Subcutaneous abdominal adipose tissue (tissue), 5 donors: ENCODE results near the gene METTL8.

Source experiments
- H3K27ac ChIP-seq: one replicate; pipeline ENCODE4 v1.7.0; 2013; ENCODE audit warnings: low read depth, mild to moderate bottlenecking, inconsistent platforms, low read length, moderate library complexity
- H3K27me3 ChIP-seq, 5 donors: one replicate each; pipeline ENCODE4 v1.7.0; 2013; ENCODE audit warnings: low read length in 5 of 5, inconsistent platforms in 1 of 5; ENCODE audit not compliant: control insufficient read depth in 5 of 5, insufficient read depth in 4 of 5
- H3K36me3 ChIP-seq, 5 donors: one replicate each; pipeline ENCODE4 v1.7.0; 2013; ENCODE audit warnings: low read length in 5 of 5; ENCODE audit not compliant: control insufficient read depth in 5 of 5, insufficient read depth in 5 of 5
- H3K4me1 ChIP-seq, 5 donors: one replicate each; pipeline ENCODE4 v1.7.0; 2013; ENCODE audit warnings: low read length in 5 of 5, mild to moderate bottlenecking in 3 of 5, moderate library complexity in 1 of 5; ENCODE audit not compliant: control insufficient read depth in 5 of 5, insufficient read depth in 5 of 5
- H3K4me3 ChIP-seq, 5 donors: one replicate each; pipeline ENCODE4 v1.7.0; 2013; ENCODE audit warnings: low read length in 5 of 5, low read depth in 1 of 5
- H3K9ac ChIP-seq, 5 donors: one replicate each; pipeline ENCODE4 v1.7.0; 2013; ENCODE audit warnings: low read length in 5 of 5, mild to moderate bottlenecking in 4 of 5, moderate library complexity in 3 of 5
- H3K9me3 ChIP-seq, 5 donors: one replicate each; pipeline ENCODE4 v1.7.0; 2013; ENCODE audit warnings: low read length in 5 of 5; ENCODE audit not compliant: control insufficient read depth in 5 of 5
- donor health status: healthy.
- donor health status: healthy.
- donor health status: healthy.
- donor health status: healthy.
- donor health status: healthy.

Gene METTL8

DNA sequence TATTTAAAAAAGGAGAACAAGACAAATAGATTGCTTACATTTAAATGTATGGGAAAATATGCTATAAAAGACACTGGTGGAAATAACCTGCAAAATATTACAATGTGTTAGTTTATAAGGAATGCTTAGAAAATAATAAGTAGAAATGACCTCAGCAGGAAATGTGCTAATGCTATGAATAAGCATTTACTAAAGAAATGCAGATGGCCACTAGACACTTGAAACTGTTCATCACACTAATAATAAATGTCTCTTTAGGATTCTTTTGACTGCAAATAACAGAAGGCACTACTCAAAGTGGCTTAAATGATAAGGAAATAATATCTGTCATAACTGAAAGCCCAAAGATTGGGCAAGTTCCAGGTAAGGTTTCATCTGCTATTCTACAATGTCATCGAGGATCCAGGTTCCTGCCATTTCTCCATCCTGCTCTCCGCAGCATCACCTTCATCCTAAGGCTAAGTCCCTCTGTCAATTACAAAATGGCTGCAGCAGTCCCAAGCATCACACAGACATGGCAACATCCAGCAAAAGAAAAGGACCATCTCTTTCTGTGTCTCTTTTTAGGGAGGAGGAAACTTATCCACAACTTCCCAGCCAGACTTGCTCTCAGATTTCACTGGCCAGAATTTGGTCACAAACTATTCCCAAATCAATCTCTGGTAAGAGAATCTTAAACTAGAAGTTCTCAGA lies 21.9 kb downstream of the METTL8 start:
- peaks cover 0 to 6% (median 0%) of the 10 kb centered on the region in 5 donors for H3K4me1 ChIP-seq
- no peak overlapping the region for H3K9ac ChIP-seq
- no peak overlapping the region for H3K27ac ChIP-seq

GRCh38 chr2:171411214-171411613 lies 22.6 kb downstream of the METTL8 start:
- H3K9me3 ChIP-seq = no peaks in the 10 kb centered on the region
- H3K9ac ChIP-seq = no peak overlapping the region
- H3K4me3 ChIP-seq = no peak overlapping the region
- no peak overlapping the region for H3K27ac ChIP-seq
- no peaks in the 10 kb centered on the region for H3K36me3 ChIP-seq
- peaks cover 0 to 6% (median 0%) of the 10 kb centered on the region in 5 donors for H3K4me1 ChIP-seq
- H3K27me3 ChIP-seq = no peaks in the 10 kb centered on the region

More for the DNA sequence above, 21.9 kb downstream of the METTL8 start:
- Histone ChIP-seq H3K27me3 (no peaks in the 10 kb centered on the region), H3K9me3 (no peaks in the 10 kb centered on the region), H3K36me3 (no peaks in the 10 kb centered on the region), H3K4me3 (no peak overlapping the region)

- H3K27ac ChIP-seq = no peak overlapping the region
- H3K27me3 ChIP-seq = no peaks in the 10 kb centered on the region
- H3K9ac ChIP-seq = no peak overlapping the region
- H3K4me3 ChIP-seq = no peak overlapping the region
- H3K36me3 ChIP-seq = no peaks in the 10 kb centered on the region
- H3K4me1 ChIP-seq = peaks cover 0 to 3% (median 0%) of the 10 kb centered on the region in 5 donors
- no peaks in the 10 kb centered on the region for H3K9me3 ChIP-seq
These were observed 23.2 kb downstream of the METTL8 start for GRCh38 chr2:171410624-171411023.

DNA sequence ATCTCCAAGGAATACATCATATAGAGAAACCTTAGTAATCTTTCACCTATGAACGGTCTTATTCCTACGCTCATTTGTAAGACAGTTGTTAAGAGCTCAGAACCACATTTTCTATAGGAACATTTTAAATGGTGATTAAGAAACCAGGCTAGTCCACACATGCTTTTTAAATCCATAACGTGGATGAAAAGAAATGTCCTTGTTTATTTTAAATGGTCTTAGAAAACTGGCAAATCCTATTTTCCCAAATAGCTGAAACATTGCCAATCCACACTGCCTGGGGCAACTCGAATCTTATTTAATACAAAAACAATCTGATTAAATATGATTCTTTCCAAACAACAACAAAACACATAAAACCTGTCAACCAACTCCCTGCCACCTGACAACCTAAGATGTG lies 23.7 kb downstream of the METTL8 start:
- Histone ChIP-seq H3K36me3 (no peaks in the 10 kb centered on the region), H3K27me3 (no peaks in the 10 kb centered on the region), H3K4me1 (peaks cover 0 to 3% (median 0%) of the 10 kb centered on the region in 5 donors), H3K9ac (no peak overlapping the region), H3K4me3 (no peak overlapping the region), H3K9me3 (no peaks in the 10 kb centered on the region), H3K27ac (no peak overlapping the region)

DNA sequence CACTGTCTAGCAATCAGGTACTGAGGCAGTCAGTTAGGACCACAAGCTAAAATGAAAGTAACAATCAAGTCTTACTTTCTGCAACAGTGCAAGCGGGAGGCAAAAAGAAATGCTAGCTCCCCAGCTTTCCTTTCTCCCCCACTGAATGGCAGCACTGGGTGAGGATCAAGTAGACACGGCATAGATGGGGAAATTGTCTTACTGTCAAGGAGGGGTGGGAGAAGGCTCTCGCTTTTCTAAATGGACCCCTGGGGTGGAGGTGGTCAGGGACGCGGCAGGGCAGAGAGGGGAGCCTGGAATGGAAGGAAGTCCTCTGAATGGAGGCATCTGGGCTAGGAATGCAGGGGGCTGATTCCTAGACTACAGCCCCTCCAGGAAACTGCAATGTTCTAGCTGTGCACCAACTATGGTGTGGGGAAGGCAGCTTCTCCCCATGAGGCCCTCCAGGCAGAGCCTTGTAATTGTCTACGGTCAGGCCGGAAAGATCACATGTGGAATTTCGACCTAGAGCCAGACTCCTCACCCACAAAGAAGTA lies 24.3 kb downstream of the METTL8 start:
- peak overlapping the region in 1 of 5 donors; percentile 59 for H3K9ac ChIP-seq
- peak overlapping the region; percentile 41 to 63 (median 54) for H3K4me3 ChIP-seq
- peaks cover 0 to 3% (median 0%) of the 10 kb centered on the region in 5 donors for H3K4me1 ChIP-seq
- H3K27me3 ChIP-seq = no peaks in the 10 kb centered on the region
- H3K9me3 ChIP-seq = no peaks in the 10 kb centered on the region
- no peaks in the 10 kb centered on the region for H3K36me3 ChIP-seq
- H3K27ac ChIP-seq = no peak overlapping the region

DNA sequence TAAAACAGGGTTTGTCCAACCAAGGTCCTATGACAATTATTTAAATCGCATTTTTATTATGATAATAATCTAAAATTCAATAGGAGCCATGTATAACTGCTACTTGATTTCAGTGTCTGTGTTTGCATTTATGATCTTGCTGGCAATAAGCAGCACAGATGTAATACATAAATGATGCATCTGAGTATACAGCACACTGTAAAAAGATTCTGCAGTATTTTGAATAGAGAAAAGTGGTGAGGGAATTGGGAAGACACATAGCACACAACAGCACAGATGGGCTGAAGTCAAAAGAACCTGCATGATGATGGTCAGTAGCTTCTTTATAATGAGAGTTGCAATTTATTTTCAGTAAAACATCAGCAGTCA lies 26.1 kb downstream of the METTL8 start:
- Histone ChIP-seq H3K4me1 (peaks cover 0 to 3% (median 0%) of the 10 kb centered on the region in 5 donors), H3K27me3 (no peaks in the 10 kb centered on the region), H3K36me3 (no peaks in the 10 kb centered on the region), H3K9me3 (no peaks in the 10 kb centered on the region), H3K9ac (no peak overlapping the region), H3K27ac (no peak overlapping the region), H3K4me3 (no peak overlapping the region)

DNA sequence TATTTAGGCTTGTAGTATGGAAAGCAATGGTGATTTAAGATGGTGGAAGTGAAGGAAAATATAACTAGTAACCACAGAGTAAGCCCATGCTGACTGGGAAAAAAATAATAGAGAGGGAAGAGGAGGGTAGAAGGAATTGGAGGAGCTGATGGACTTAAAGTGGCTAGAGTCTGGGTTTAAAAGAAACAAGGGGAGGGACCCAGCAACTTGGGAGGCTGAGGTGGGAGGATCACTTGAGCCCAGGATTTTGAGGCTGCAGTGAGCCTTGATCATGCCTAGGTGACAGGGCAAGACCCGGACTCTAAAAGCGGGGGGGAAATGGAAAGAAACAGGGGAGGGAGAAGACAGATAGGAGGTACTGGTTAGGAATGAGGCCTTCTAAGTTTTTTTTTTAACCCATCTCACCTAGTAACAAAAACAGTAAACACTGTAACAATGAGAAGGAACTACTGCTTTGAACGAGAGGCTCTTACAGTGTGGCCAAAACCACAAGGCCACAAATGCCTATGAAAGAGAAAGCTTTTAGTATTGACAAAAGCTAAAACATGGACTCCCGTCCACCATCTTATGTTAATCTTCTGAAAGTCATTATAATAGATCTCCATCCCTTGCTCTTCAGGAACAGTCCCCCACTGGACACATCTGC lies 26.6 kb downstream of the METTL8 start:
- Histone ChIP-seq H3K36me3 (no peaks in the 10 kb centered on the region), H3K4me3 (no peak overlapping the region), H3K9me3 (peaks cover 0 to 3% (median 0%) of the 10 kb centered on the region in 5 donors), H3K27ac (no peak overlapping the region), H3K27me3 (no peaks in the 10 kb centered on the region), H3K4me1 (peaks cover 0 to 3% (median 0%) of the 10 kb centered on the region in 5 donors), H3K9ac (no peak overlapping the region)

- H3K27me3 ChIP-seq = no peaks in the 10 kb centered on the region
- H3K27ac ChIP-seq = no peak overlapping the region
- peaks cover 0 to 3% (median 0%) of the 10 kb centered on the region in 5 donors for H3K4me1 ChIP-seq
These were observed 27.7 kb downstream of the METTL8 start for GRCh38 chr2:171406044-171406443.

GRCh38 chr2:171405546-171405945 lies 28.2 kb downstream of the METTL8 start:
- H3K27ac ChIP-seq = no peak overlapping the region
- H3K27me3 ChIP-seq = no peaks in the 10 kb centered on the region

More at GRCh38 chr2:171406044-171406443, 27.7 kb downstream of the METTL8 start:
- no peak overlapping the region for H3K4me3 ChIP-seq
- no peak overlapping the region for H3K9ac ChIP-seq
- H3K36me3 ChIP-seq = no peaks in the 10 kb centered on the region
- peaks cover 0 to 8% (median 0%) of the 10 kb centered on the region in 5 donors for H3K9me3 ChIP-seq

GRCh38 chr2:171404719-171405118 lies 29.1 kb downstream of the METTL8 start:
- Histone ChIP-seq H3K9ac (no peak overlapping the region), H3K4me3 (no peak overlapping the region), H3K4me1 (peaks cover 0 to 2% (median 0%) of the 10 kb centered on the region in 5 donors), H3K27ac (no peak overlapping the region), H3K36me3 (no peaks in the 10 kb centered on the region), H3K27me3 (no peaks in the 10 kb centered on the region), H3K9me3 (peaks cover 0 to 8% (median 0%) of the 10 kb centered on the region in 5 donors)

More at GRCh38 chr2:171405546-171405945, 28.2 kb downstream of the METTL8 start:
- no peaks in the 10 kb centered on the region for H3K36me3 ChIP-seq
- peaks cover 0 to 3% (median 0%) of the 10 kb centered on the region in 5 donors for H3K4me1 ChIP-seq
- no peak overlapping the region for H3K9ac ChIP-seq
- H3K4me3 ChIP-seq = no peak overlapping the region
- H3K9me3 ChIP-seq = peaks cover 0 to 8% (median 0%) of the 10 kb centered on the region in 5 donors
